ENCODE measurements around the gene CC2D1A. TPM values are rescaled to one million over a fixed set of nuclear protein-coding genes. Genes with fewer than 3 reads are reported as not detected.

CC2D1A gene
- total and polyA plus RNA-seq, 2 donors (not counting 1 experiment from before 2014, with no cell fraction given) = 34.3 to 47.2 TPM

GRCh38 chr19:13906910-13907309 lies 909 bp downstream of the CC2D1A start:
- Mint-ChIP-seq H3K9me3 (ENCODE audit: insufficient read depth) (no peaks in the 10 kb centered on the region), H3K4me1 (peaks cover 13% of the 10 kb centered on the region), H3K4me3 (peak overlapping the region; percentile 89), H3K27ac (peak overlapping the region; percentile 80), H3K27me3 (no peaks in the 10 kb centered on the region)
- WGBS (ENCODE audit: insufficient coverage) = 100% methylated on average over 2 of the region's 5 CpGs
- Histone ChIP-seq H3K79me2 (ENCODE audit: control insufficient read depth, insufficient read depth, low read length) (peaks cover 12% of the 10 kb centered on the region), H3K4me3 (ENCODE audit: control extremely low read depth in 1 of 5, extremely low read depth in 1 of 5, insufficient read depth in 1 of 5, low read depth in 2 of 5, low read length in 4 of 5) (peak overlapping the region in 4 of 5 experiments; percentile 72 to 90 (median 83)), H4K20me1 (ENCODE audit: control insufficient read depth, insufficient read depth, low read length, poor library complexity, severe bottlenecking) (no peaks in the 10 kb centered on the region), H3K9ac (ENCODE audit: low read length) (peak overlapping the region; percentile 70), H3K4me1 (ENCODE audit: control insufficient read depth in 2 of 2, insufficient read depth in 2 of 2, low read length in 2 of 2) (peaks cover 9 to 13% of the 10 kb centered on the region in 2 donors), H3K4me2 (replicated peaks; ENCODE audit: low read depth, low read length, poor library complexity, severe bottlenecking) (peak overlapping the region; percentile 90), H3K9me3 (ENCODE audit: control extremely low read depth in 1 of 3, control insufficient read depth in 2 of 3, insufficient read depth in 1 of 3, low read length in 2 of 3) (no peaks in the 10 kb centered on the region), H3K36me3 (replicated peaks in 1 of 2; ENCODE audit: control extremely low read depth in 1 of 2, control insufficient read depth in 1 of 2, extremely low read depth in 1 of 2, insufficient read depth in 2 of 2, low read length in 1 of 2) (peaks cover 0 to 8% of the 10 kb centered on the region in 2 experiments), H3K27me3 (replicated peaks in 1 of 4; ENCODE audit: control extremely low read depth in 1 of 4, control insufficient read depth in 3 of 4, insufficient read depth in 4 of 4, low read length in 3 of 4) (no peaks in the 10 kb centered on the region), H3K27ac (ENCODE audit: low read length in 2 of 2) (no peak overlapping the region), H2AFZ (ENCODE audit: insufficient read depth, low read depth, low read length, poor library complexity, severe bottlenecking) (peak overlapping the region; percentile 91)
- DNase-seq (no peak), ATAC-seq (ENCODE audit: low read depth) (no peak)
- CTCF ChIA-PET = interaction anchor here (0.6 to 2.4 kb wide), 5 partner anchors 10 to 165 kb away, joined by 3 to 8 read pairs (median 5); partner anchors contain the start of gene MISP3
- POLR2A ChIA-PET = interaction anchor here (0.6 to 0.8 kb wide), 3 partner anchors 34 to 79 kb away, joined by 3 to 5 read pairs (median 3); partner anchors contain the start of gene DCAF15
- TF ChIP-seq EZH2 (IDR thresholded peaks at IDR 0.05; ENCODE audit: borderline replicate concordance, insufficient read depth, low read depth, low read length, poor library complexity, severe bottlenecking) = no peak
- TF ChIP-seq, protein P1, sequence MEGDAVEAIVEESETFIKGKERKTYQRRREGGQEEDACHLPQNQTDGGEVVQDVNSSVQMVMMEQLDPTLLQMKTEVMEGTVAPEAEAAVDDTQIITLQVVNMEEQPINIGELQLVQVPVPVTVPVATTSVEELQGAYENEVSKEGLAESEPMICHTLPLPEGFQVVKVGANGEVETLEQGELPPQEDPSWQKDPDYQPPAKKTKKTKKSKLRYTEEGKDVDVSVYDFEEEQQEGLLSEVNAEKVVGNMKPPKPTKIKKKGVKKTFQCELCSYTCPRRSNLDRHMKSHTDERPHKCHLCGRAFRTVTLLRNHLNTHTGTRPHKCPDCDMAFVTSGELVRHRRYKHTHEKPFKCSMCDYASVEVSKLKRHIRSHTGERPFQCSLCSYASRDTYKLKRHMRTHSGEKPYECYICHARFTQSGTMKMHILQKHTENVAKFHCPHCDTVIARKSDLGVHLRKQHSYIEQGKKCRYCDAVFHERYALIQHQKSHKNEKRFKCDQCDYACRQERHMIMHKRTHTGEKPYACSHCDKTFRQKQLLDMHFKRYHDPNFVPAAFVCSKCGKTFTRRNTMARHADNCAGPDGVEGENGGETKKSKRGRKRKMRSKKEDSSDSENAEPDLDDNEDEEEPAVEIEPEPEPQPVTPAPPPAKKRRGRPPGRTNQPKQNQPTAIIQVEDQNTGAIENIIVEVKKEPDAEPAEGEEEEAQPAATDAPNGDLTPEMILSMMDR (IDR thresholded peaks at IDR 0.05) = no peak
- intact Hi-C loops (cut with micrococcal nuclease) = loop anchor here (1.0 kb wide), 7 partner anchors 27 to 230 kb away; partner anchors contain the start of gene DCAF15

- ATAC-seq (ENCODE audit: low read depth) (no peak), DNase-seq (no peak)
- Histone ChIP-seq H3K4me2 (replicated peaks; ENCODE audit: low read depth, low read length, poor library complexity, severe bottlenecking) (no peak overlapping the region), H4K20me1 (ENCODE audit: control insufficient read depth, insufficient read depth, low read length, poor library complexity, severe bottlenecking) (no peaks in the 10 kb centered on the region), H3K9ac (ENCODE audit: low read length) (no peak overlapping the region), H3K4me1 (ENCODE audit: control insufficient read depth in 2 of 2, insufficient read depth in 2 of 2, low read length in 2 of 2) (peaks cover 9 to 13% of the 10 kb centered on the region in 2 donors), H3K27ac (ENCODE audit: low read length in 2 of 2) (no peak overlapping the region), H3K9me3 (ENCODE audit: control extremely low read depth in 1 of 3, control insufficient read depth in 2 of 3, insufficient read depth in 1 of 3, low read length in 2 of 3) (peaks cover 0 to 4% (median 0%) of the 10 kb centered on the region in 3 donors), H2AFZ (ENCODE audit: insufficient read depth, low read depth, low read length, poor library complexity, severe bottlenecking) (no peak overlapping the region), H3K79me2 (ENCODE audit: control insufficient read depth, insufficient read depth, low read length) (peaks cover 12% of the 10 kb centered on the region), H3K36me3 (replicated peaks in 1 of 2; ENCODE audit: control extremely low read depth in 1 of 2, control insufficient read depth in 1 of 2, extremely low read depth in 1 of 2, insufficient read depth in 2 of 2, low read length in 1 of 2) (peaks cover 0 to 18% of the 10 kb centered on the region in 2 experiments), H3K4me3 (ENCODE audit: control extremely low read depth in 1 of 5, extremely low read depth in 1 of 5, insufficient read depth in 1 of 5, low read depth in 2 of 5, low read length in 4 of 5) (no peak overlapping the region), H3K27me3 (replicated peaks in 1 of 4; ENCODE audit: control extremely low read depth in 1 of 4, control insufficient read depth in 3 of 4, insufficient read depth in 4 of 4, low read length in 3 of 4) (no peaks in the 10 kb centered on the region)
- no peak overlapping the region for H3K27ac Mint-ChIP-seq
- H3K27me3 Mint-ChIP-seq = no peaks in the 10 kb centered on the region
- no peaks in the 10 kb centered on the region for H3K9me3 Mint-ChIP-seq (ENCODE audit: insufficient read depth)
- TF ChIP-seq, protein P1 (IDR thresholded peaks at IDR 0.05) = no peak
- TF ChIP-seq EZH2 (IDR thresholded peaks at IDR 0.05; ENCODE audit: borderline replicate concordance, insufficient read depth, low read depth, low read length, poor library complexity, severe bottlenecking) = no peak
- CTCF ChIA-PET = no interaction called here
- H3K4me1 Mint-ChIP-seq = peaks cover 13% of the 10 kb centered on the region
- WGBS (ENCODE audit: insufficient coverage) = 100% methylated on average over 8 of the region's 8 CpGs
- POLR2A ChIA-PET = no interaction called here
- H3K4me3 Mint-ChIP-seq = no peak overlapping the region
- intact Hi-C loops (cut with micrococcal nuclease) = no loop called here
These were observed 2.7 kb downstream of the CC2D1A start for GRCh38 chr19:13908674-13909073.

All from B cell (primary cell).